Activated gamma-delta T cell treated with anti-CD3 and anti-CD28 coated beads, Interleukin-2, amount 50 U/mL, for 16 hours (primary cell): Measurements from ENCODE around the gene RPS6KB1.
"Not testable (repeated sequence)": the region's sequence is repeated elsewhere in the genome, so short reads cannot be mapped to it uniquely, and the experiment has no call there.

Experiments used
- DNase-seq: peaks from one replicate; pipeline ENCODE4 v3.0.0-alpha.2; 2020; ENCODE audit warnings: low read depth

RPS6KB1 gene

GRCh38 chr17:59892924-59893675 lies at the start of gene RPS6KB1, which contains the start of gene TUBD1:
TSS of gene RPS6KB1 (plus strand) at chr17:59893121. CDS start at chr17:59893185, 64 bp downstream.
TSS of gene TUBD1 (minus strand) at chr17:59892943. CDS start at chr17:59891002, 1,941 bp downstream.
- peak; percentile 96 for DNase-seq

- no peak for DNase-seq
Observed at GRCh38 chr17:59844884-59845594, 47.9 kb upstream of the RPS6KB1 start.

GRCh38 chr17:59845595-59846393 lies 47.1 kb upstream of the RPS6KB1 start:
- DNase-seq = no peak

GRCh38 chr17:59846394-59847165 lies 46.3 kb upstream of the RPS6KB1 start:
- no peak for DNase-seq

- DNase-seq = no peak
Observed at GRCh38 chr17:59848385-59848668, 44.6 kb upstream of the RPS6KB1 start.

GRCh38 chr17:59848778-59849177 lies 44.1 kb upstream of the RPS6KB1 start:
- DNase-seq = no peak

- not testable (repeated sequence) for DNase-seq
Observed at GRCh38 chr17:59850311-59850710, 42.6 kb upstream of the RPS6KB1 start.

GRCh38 chr17:59851439-59852375 lies 41.2 kb upstream of the RPS6KB1 start:
- DNase-seq = no peak

GRCh38 chr17:59852847-59853167 lies 40.1 kb upstream of the RPS6KB1 start:
- DNase-seq = not testable (repeated sequence)

- peak; percentile 34 for DNase-seq
Observed at GRCh38 chr17:59853168-59853918, 39.6 kb upstream of the RPS6KB1 start.

GRCh38 chr17:59853919-59854729 lies 38.8 kb upstream of the RPS6KB1 start:
- not testable (repeated sequence) for DNase-seq

GRCh38 chr17:59856859-59857794 lies 35.8 kb upstream of the RPS6KB1 start:
- DNase-seq = no peak

GRCh38 chr17:59858167-59858816 lies 34.6 kb upstream of the RPS6KB1 start:
- no peak for DNase-seq

- no peak for DNase-seq
Observed at GRCh38 chr17:59858932-59859331, 34.0 kb upstream of the RPS6KB1 start.

GRCh38 chr17:59859444-59860025 lies 33.4 kb upstream of the RPS6KB1 start:
- no peak for DNase-seq

GRCh38 chr17:59863616-59864015 lies 29.3 kb upstream of the RPS6KB1 start:
- DNase-seq = no peak

GRCh38 chr17:59869941-59870218 lies 23.0 kb upstream of the RPS6KB1 start:
- DNase-seq = no peak

- no peak for DNase-seq
Observed at GRCh38 chr17:59870482-59870881, 22.4 kb upstream of the RPS6KB1 start.
